ENCODE data around the gene NAALADL2. TPM values are rescaled to one million over a fixed set of nuclear protein-coding genes. Genes with fewer than 3 reads are reported as not detected.
"Not testable (repeated sequence)": the region's sequence is repeated elsewhere in the genome, so short reads cannot be mapped to it uniquely, and the experiment has no call there.

Gene NAALADL2
- total RNA-seq, 4 donors from 2014 or later, result 0.26 to 218 (median 17.4) TPM

DNA sequence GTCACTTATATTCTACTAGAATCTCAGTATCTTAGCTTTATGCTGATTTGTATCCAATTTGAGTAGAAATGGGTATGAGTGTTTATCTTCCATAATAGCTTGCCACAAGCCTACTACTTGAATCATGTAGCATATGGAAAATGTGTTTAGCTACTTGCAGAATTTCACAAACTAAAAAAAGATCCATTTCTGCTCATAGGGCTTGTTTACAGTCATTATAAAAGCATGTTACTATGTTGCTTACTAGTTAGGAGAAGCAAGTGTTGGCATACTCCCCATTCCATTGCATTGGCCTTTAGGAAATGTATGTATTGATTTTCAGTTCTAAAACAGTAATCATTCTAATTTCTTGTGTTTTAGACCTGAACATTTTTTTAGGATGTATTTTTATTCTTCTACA is 939.2 kb downstream of the NAALADL2 start:
- no peak for TF ChIP-seq POLR2A (IDR thresholded peaks at IDR 0.05)
- TF ChIP-seq, protein P1, sequence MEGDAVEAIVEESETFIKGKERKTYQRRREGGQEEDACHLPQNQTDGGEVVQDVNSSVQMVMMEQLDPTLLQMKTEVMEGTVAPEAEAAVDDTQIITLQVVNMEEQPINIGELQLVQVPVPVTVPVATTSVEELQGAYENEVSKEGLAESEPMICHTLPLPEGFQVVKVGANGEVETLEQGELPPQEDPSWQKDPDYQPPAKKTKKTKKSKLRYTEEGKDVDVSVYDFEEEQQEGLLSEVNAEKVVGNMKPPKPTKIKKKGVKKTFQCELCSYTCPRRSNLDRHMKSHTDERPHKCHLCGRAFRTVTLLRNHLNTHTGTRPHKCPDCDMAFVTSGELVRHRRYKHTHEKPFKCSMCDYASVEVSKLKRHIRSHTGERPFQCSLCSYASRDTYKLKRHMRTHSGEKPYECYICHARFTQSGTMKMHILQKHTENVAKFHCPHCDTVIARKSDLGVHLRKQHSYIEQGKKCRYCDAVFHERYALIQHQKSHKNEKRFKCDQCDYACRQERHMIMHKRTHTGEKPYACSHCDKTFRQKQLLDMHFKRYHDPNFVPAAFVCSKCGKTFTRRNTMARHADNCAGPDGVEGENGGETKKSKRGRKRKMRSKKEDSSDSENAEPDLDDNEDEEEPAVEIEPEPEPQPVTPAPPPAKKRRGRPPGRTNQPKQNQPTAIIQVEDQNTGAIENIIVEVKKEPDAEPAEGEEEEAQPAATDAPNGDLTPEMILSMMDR (IDR thresholded peaks at IDR 0.05), result no peak
- H3K9me3 ChIP-seq, result no peaks in the 10 kb centered on the region
- H3K36me3 ChIP-seq, result no peaks in the 10 kb centered on the region
- H3K27ac ChIP-seq, result no peak overlapping the region
- no peaks in the 10 kb centered on the region for H3K4me1 ChIP-seq
- no peaks in the 10 kb centered on the region for H3K27me3 ChIP-seq
- no peak for DNase-seq
- H3K4me3 ChIP-seq, result no peak overlapping the region
- intact Hi-C loops (cut with DNase I; ENCODE audit: low total_unique reads), result no loop called here

DNA sequence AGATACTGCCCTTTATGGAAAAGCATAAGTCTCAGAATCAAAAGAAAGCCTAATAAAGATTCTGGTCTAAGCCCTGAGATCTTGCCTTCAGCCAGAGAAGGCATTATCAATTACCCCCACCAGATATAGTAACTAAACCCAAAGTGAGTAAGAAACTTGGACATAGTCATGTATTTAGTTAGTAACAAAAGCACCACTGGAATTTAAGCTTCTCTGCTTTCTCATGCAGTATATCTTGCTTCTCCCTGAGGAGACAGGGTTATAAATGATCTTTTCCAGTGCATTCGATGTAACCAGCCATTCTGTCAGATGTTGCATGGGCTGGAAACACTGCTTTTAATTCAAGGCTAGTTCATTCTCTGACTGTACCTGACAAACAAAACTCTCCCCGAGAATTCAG is 946.7 kb downstream of the NAALADL2 start:
- no peaks in the 10 kb centered on the region for H3K36me3 ChIP-seq
- no peak for DNase-seq
- TF ChIP-seq, protein P1 (IDR thresholded peaks at IDR 0.05), result no peak
- TF ChIP-seq POLR2A (IDR thresholded peaks at IDR 0.05), result no peak
- intact Hi-C loops (cut with DNase I; ENCODE audit: low total_unique reads), result no loop called here
- H3K9me3 ChIP-seq, result no peaks in the 10 kb centered on the region
- H3K27me3 ChIP-seq, result no peaks in the 10 kb centered on the region
- H3K4me1 ChIP-seq, result no peaks in the 10 kb centered on the region
- H3K27ac ChIP-seq, result no peak overlapping the region
- no peak overlapping the region for H3K4me3 ChIP-seq

DNA sequence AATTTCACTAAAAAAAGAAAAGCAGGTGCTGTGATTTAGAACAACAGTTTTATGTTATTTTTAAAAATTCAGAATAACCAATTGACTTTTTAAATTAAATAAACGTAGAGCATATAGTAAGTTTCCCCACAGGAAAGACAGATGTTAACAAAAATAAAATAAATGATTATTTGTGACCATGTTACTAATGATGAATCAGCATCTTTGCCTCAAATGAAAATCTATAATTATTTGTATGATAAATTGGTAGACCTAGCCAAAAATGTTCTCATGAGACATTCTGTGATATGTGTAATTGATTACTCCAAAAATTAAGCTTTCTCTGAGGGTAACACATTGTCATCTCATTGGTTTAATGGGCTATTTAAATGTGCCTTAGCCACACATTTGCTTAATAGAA is 948.0 kb downstream of the NAALADL2 start:
- DNase-seq, result no peak
- intact Hi-C loops (cut with DNase I; ENCODE audit: low total_unique reads), result no loop called here
- Histone ChIP-seq H3K4me1 (no peaks in the 10 kb centered on the region), H3K9me3 (no peaks in the 10 kb centered on the region), H3K4me3 (no peak overlapping the region), H3K36me3 (no peaks in the 10 kb centered on the region), H3K27ac (no peak overlapping the region), H3K27me3 (no peaks in the 10 kb centered on the region)
- TF ChIP-seq POLR2A (IDR thresholded peaks at IDR 0.05), result no peak
- TF ChIP-seq, protein P1 (IDR thresholded peaks at IDR 0.05), result no peak

DNA sequence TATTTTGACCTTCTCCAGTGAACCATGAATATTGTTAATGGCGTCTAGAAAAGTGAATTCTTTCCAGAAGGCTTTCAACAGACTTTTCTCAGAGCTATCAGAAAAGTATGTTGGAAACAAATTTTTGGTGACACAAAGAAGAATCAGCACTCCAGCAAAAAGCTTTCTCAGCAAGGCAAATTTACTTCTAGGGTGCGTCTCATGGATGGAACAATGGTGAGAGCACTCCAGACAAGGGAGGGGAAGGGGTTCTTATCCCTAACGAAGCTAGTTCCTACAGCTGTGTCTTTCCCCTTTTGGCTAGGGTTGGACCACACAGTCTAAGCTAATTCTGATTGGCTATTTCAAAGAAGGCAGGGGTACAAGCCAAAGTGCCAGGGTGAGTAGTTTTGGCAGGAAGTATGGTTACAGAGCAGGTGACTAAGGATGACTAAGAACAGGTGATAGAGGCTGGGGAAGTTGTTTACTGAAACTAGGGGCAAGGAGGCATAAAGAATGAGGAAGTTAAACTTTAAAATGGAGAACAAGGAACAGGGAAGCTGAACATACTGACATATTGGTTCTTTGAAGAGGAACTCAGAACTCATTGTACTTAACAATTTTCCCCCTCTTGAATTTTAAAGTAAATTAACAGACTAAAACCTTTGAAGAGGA is 959.8 kb downstream of the NAALADL2 start:
- Histone ChIP-seq H3K27ac (no peak overlapping the region), H3K9me3 (peaks cover 0 to 15% of the 10 kb centered on the region in 2 donors), H3K27me3 (no peaks in the 10 kb centered on the region), H3K4me1 (no peaks in the 10 kb centered on the region), H3K4me3 (no peak overlapping the region), H3K36me3 (peaks cover 0 to 3% of the 10 kb centered on the region in 2 donors)
- TF ChIP-seq, protein P1 (IDR thresholded peaks at IDR 0.05), result no peak
- no peak for TF ChIP-seq POLR2A (IDR thresholded peaks at IDR 0.05)
- DNase-seq, result no peak
- intact Hi-C loops (cut with DNase I; ENCODE audit: low total_unique reads), result no loop called here

DNA sequence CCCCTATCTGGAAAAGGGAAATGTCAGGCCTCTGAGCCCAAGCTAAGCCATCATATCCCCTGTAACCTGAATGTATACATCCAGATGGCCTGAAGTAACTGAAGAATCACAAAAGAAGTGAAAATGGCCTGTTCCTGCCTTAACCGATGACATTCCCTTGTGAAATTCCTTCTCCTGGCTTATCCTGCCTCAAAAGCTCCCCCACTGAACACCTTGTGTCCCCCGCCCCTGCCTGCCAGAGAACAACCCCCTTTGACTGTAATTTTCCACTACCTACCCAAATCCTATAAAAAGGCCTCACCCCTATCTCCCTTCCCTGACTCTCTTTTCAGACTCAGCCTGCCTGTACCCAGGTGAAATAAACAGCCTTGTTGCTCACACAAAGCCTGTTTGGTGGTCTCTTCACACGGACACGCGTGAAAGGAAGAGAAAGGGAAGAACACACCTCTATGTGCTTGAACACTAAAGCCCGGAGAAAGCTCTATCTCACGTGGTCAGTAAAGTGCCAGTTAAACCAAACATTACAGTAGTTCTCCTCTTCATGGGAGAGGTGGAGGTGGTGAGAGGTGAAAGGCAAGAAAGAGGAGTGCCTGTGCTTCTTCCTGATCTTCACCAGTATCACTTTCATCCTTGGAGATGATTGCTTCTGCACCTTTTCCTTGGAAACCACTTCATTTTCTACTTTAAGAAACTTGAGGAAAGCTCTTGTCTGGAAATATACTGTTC is 963.8 kb downstream of the NAALADL2 start:
- H3K36me3 ChIP-seq; H3K4me3 ChIP-seq; H3K27ac ChIP-seq; H3K27me3 ChIP-seq; H3K4me1 ChIP-seq; DNase-seq; intact Hi-C loops (cut with DNase I; ENCODE audit: low total_unique reads); H3K9me3 ChIP-seq: not testable (repeated sequence)

DNA sequence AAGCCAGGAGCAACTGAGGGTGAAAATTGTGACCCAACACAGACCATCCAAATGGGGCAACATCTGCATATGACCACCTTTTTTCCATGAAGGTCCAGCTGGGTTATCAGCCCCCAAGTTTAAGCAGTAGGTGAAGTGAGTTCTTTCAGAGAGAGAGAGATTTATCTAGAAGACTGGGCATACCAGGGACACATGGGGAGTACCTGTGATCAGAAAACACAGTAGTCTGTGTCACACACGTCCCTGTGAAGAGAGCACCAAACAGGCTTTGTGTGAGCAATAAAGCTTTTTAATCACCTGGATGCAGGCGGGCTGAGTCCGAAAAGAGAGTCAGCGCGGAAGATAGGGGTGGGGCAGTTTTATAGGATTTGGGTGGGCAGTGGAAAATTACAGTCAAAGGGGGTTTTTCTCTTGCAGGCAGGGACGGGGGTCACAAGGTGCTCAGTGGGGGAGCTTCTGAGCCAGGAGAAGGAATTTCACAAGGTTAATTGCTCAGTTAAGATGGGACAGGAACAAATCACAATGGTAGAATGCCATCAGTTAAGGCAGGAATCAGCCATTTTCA is 966.0 kb downstream of the NAALADL2 start:
- H3K4me3 ChIP-seq; H3K4me1 ChIP-seq; DNase-seq; H3K9me3 ChIP-seq; H3K27ac ChIP-seq; H3K36me3 ChIP-seq; intact Hi-C loops (cut with DNase I; ENCODE audit: low total_unique reads); H3K27me3 ChIP-seq: not testable (repeated sequence)

Data from uterus (tissue), 4 donors.